SK-N-SH treated with all-trans-retinoic acid at 6 μM for 48 hours (cell line): ENCODE data around the gene SLC17A9.

Experiments used
- ARNTL ChIP-seq: fragments of 450-650 bp; formaldehyde crosslinking; IDR thresholded peaks from 2 replicates; pipeline ENCODE4 v1.5.0; 2020; ENCODE audit warnings: low read depth, mild to moderate bottlenecking, moderate library complexity, borderline replicate concordance
- BACH2 ChIP-seq: fragments of 250-450 bp; sonication (Bioruptor Pico); IDR thresholded peaks from 2 replicates; pipeline ENCODE4 v1.9.0; 2021; ENCODE audit warnings: mild to moderate bottlenecking, borderline replicate concordance
- CREB5 ChIP-seq: fragments of 250-450 bp; sonication (Bioruptor Pico); IDR thresholded peaks from 2 replicates; pipeline ENCODE4 v1.5.1; 2020; ENCODE audit warnings: low read depth, mild to moderate bottlenecking, moderate library complexity
- ESRRG ChIP-seq: fragments of 250-450 bp; sonication (Bioruptor Pico); IDR thresholded peaks from 2 replicates; pipeline ENCODE4 v1.6.1; 2021; ENCODE audit warnings: mild to moderate bottlenecking
- ISL1 ChIP-seq: fragments of 250-450 bp; sonication (Bioruptor Pico); IDR thresholded peaks from 2 replicates; pipeline ENCODE4 v2.1.2; 2022; ENCODE audit warnings: mild to moderate bottlenecking, moderate library complexity
- PPARA ChIP-seq: fragments of 250-450 bp; sonication (Bioruptor Pico); IDR thresholded peaks from 2 replicates; pipeline ENCODE4 v1.5.0; 2020; ENCODE audit warnings: mild to moderate bottlenecking, borderline replicate concordance
- RARB ChIP-seq: fragments of 250-450 bp; sonication (Bioruptor Pico); IDR thresholded peaks from 2 replicates; pipeline ENCODE4 v1.8.0; 2021; ENCODE audit warnings: mild to moderate bottlenecking, moderate library complexity
- ZC3H10 ChIP-seq: fragments of 250-450 bp; sonication (Bioruptor Pico); IDR thresholded peaks from 2 replicates; pipeline ENCODE4 v1.5.1; 2021; ENCODE audit warnings: mild to moderate bottlenecking, moderate library complexity
- ZFP3 ChIP-seq: fragments of 250-450 bp; sonication (Bioruptor Pico); IDR thresholded peaks from 2 replicates; pipeline ENCODE4 v1.5.0; 2020; ENCODE audit warnings: mild to moderate bottlenecking, moderate library complexity
- ZFP30 ChIP-seq: fragments of 450-650 bp; formaldehyde crosslinking; IDR thresholded peaks from 2 replicates; pipeline ENCODE4 v1.5.0; 2022; ENCODE audit warnings: mild to moderate bottlenecking, moderate library complexity
- ZNF8 ChIP-seq: fragments of 450-650 bp; formaldehyde crosslinking; IDR thresholded peaks from 2 replicates; pipeline ENCODE4 v1.5.0; 2020; ENCODE audit warnings: mild to moderate bottlenecking, moderate library complexity
- TF ChIP-seq, protein P1 (sequence below): fragments of 250-450 bp; sonication (Bioruptor Pico); IDR thresholded peaks from 2 replicates; pipeline ENCODE4 v1.8.0; 2020; ENCODE audit warnings: mild to moderate bottlenecking, moderate library complexity, borderline replicate concordance
- TF ChIP-seq, protein P2 (sequence below): fragments of 250-450 bp; sonication (Bioruptor Pico); IDR thresholded peaks from 2 replicates; pipeline ENCODE4 v1.5.1; 2021; ENCODE audit warnings: mild to moderate bottlenecking, moderate library complexity

DNA sequence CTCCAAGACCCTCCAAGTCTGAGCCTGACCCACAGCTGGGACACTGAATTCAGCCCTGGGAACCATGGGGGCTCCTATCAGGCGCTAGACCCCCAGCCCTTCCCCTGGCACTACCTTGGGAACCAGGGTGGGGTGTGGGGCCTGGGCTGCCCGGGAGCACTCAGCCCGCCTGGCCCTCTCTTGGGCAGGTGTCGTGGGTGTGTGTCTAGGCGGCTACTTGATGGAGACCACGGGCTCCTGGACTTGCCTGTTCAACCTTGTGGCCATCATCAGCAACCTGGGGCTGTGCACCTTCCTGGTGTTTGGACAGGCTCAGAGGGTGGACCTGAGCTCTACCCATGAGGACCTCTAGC, 14.6 kb downstream of the SLC17A9 start:
- TF ChIP-seq ZNF8 (CRISPR knock-in tag) (no peak), ZFP30 (no peak), PPARA (CRISPR knock-in tag) (no peak), RARB (no peak), ISL1 (CRISPR knock-in tag) (no peak), ZFP3 (CRISPR knock-in tag) (no peak), ARNTL (CRISPR knock-in tag) (no peak), ZC3H10 (CRISPR knock-in tag) (no peak), CREB5 (CRISPR knock-in tag) (no peak), ESRRG (CRISPR knock-in tag) (no peak), BACH2 (no peak)
- TF ChIP-seq, protein P1, sequence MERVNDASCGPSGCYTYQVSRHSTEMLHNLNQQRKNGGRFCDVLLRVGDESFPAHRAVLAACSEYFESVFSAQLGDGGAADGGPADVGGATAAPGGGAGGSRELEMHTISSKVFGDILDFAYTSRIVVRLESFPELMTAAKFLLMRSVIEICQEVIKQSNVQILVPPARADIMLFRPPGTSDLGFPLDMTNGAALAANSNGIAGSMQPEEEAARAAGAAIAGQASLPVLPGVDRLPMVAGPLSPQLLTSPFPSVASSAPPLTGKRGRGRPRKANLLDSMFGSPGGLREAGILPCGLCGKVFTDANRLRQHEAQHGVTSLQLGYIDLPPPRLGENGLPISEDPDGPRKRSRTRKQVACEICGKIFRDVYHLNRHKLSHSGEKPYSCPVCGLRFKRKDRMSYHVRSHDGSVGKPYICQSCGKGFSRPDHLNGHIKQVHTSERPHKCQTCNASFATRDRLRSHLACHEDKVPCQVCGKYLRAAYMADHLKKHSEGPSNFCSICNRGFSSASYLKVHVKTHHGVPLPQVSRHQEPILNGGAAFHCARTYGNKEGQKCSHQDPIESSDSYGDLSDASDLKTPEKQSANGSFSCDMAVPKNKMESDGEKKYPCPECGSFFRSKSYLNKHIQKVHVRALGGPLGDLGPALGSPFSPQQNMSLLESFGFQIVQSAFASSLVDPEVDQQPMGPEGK (CRISPR knock-in tag) = no peak
- TF ChIP-seq, protein P2, sequence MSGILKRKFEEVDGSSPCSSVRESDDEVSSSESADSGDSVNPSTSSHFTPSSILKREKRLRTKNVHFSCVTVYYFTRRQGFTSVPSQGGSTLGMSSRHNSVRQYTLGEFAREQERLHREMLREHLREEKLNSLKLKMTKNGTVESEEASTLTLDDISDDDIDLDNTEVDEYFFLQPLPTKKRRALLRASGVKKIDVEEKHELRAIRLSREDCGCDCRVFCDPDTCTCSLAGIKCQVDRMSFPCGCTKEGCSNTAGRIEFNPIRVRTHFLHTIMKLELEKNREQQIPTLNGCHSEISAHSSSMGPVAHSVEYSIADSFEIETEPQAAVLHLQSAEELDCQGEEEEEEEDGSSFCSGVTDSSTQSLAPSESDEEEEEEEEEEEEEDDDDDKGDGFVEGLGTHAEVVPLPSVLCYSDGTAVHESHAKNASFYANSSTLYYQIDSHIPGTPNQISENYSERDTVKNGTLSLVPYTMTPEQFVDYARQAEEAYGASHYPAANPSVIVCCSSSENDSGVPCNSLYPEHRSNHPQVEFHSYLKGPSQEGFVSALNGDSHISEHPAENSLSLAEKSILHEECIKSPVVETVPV (CRISPR knock-in tag) = no peak
